ENCODE data around the gene KRTAP9-8.
"Not testable (repeated sequence)": the region's sequence is repeated elsewhere in the genome, so short reads cannot be mapped to it uniquely, and the experiment has no call there.

The KRTAP9-8 gene

GRCh38 chr17:41255381-41256290, 17.8 kb downstream of the KRTAP9-8 start, which contains the start of gene KRTAP9-9:
Gene KRTAP9-9, plus strand, starts transcription at chr17:41255384.
- not testable (repeated sequence) for DNase-seq (ENCODE audit: low read depth)

GRCh38 chr17:41256291-41256685, 18.5 kb downstream of the KRTAP9-8 start:
- no peak for DNase-seq (ENCODE audit: low read depth)

GRCh38 chr17:41258406-41258805, 20.6 kb downstream of the KRTAP9-8 start:
- no peak for DNase-seq (ENCODE audit: low read depth)

GRCh38 chr17:41263212-41263611, 25.4 kb downstream of the KRTAP9-8 start:
- DNase-seq (ENCODE audit: low read depth) = no peak

- no peak for DNase-seq (ENCODE audit: low read depth)
Observed at GRCh38 chr17:41264599-41264998, 26.8 kb downstream of the KRTAP9-8 start.

- no peak for DNase-seq (ENCODE audit: low read depth)
Observed at GRCh38 chr17:41265078-41265477, 27.3 kb downstream of the KRTAP9-8 start, which contains the start of gene KRTAP9-6. Gene KRTAP9-6, plus strand, starts transcription at chr17:41265378. Its CDS starts 0 bp downstream, at chr17:41265378.

- DNase-seq (ENCODE audit: low read depth) = no peak
Observed at GRCh38 chr17:41267711-41268110, 29.9 kb downstream of the KRTAP9-8 start.

- DNase-seq (ENCODE audit: low read depth) = not testable (repeated sequence)
Observed at GRCh38 chr17:41271323-41271722, 33.5 kb downstream of the KRTAP9-8 start.

GRCh38 chr17:41271858-41272257, 34.1 kb downstream of the KRTAP9-8 start:
- no peak for DNase-seq (ENCODE audit: low read depth)

GRCh38 chr17:41275648-41276190, 37.9 kb downstream of the KRTAP9-8 start, which contains the start of gene KRTAP9-7:
Gene KRTAP9-7, plus strand, starts transcription at chr17:41275698. Its CDS starts 0 bp downstream, at chr17:41275698.
- not testable (repeated sequence) for DNase-seq (ENCODE audit: low read depth)

GRCh38 chr17:41278176-41278955, 40.6 kb downstream of the KRTAP9-8 start:
- DNase-seq (ENCODE audit: low read depth) = no peak

GRCh38 chr17:41284043-41284442, 46.2 kb downstream of the KRTAP9-8 start:
- DNase-seq (ENCODE audit: low read depth) = no peak

- DNase-seq (ENCODE audit: low read depth) = no peak
Observed at GRCh38 chr17:41284546-41284945, 46.7 kb downstream of the KRTAP9-8 start.

- no peak for DNase-seq (ENCODE audit: low read depth)
Observed at GRCh38 chr17:41287050-41287449, 49.3 kb downstream of the KRTAP9-8 start.
